GM10248 (cell line): ENCODE measurements around the gene CALML5.

Experiments
- CTCF ChIA-PET: fragments of 300-600 bp; sonication (Branson Sonifier 250); formaldehyde crosslinking; extraction: SDS; loops from one replicate; lab custom pipeline; 2021; ENCODE audit warnings: antibody characterized with exemption; lab: Yijun Ruan, JAX
- POLR2A ChIA-PET: fragments of 350-650 bp; sonication (Branson Sonifier 250); formaldehyde crosslinking; extraction: SDS; loops from one replicate; lab custom pipeline; 2020; ENCODE audit warnings: antibody characterized with exemption; lab: Yijun Ruan, JAX
- DNase-seq: peaks from one replicate; pipeline ENCODE4 v3.0.0; 2012; ENCODE audit errors: extremely low spot score
- TF ChIP-seq, protein P1 (sequence below): IDR thresholded peaks from 2 replicates; pipeline ENCODE4 v1.5.1; 2012; ENCODE audit warnings: mild to moderate bottlenecking, low read depth; ENCODE audit errors: extremely low read depth, missing control alignments, control extremely low read depth

The CALML5 gene

DNA sequence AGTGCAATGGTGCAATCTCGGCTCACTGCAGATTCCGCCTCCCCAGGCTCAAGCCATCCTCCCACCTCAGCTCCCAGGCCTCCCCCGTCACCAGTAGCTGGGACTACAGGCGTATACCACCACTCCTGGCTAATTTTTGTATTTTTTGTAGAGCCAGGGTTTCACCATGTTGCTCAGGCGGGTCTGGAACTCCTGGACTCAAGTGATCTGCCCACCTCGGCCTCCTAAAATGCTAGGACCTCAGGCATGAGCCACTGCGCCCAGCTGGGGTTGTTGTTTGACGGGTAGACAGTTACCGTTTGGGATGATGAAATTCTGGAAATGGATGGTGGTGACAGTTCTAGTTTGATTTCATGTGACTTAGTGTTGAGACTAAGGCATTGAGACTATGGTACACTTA lies 40.7 kb upstream of the CALML5 start:
- TF ChIP-seq, protein P1, sequence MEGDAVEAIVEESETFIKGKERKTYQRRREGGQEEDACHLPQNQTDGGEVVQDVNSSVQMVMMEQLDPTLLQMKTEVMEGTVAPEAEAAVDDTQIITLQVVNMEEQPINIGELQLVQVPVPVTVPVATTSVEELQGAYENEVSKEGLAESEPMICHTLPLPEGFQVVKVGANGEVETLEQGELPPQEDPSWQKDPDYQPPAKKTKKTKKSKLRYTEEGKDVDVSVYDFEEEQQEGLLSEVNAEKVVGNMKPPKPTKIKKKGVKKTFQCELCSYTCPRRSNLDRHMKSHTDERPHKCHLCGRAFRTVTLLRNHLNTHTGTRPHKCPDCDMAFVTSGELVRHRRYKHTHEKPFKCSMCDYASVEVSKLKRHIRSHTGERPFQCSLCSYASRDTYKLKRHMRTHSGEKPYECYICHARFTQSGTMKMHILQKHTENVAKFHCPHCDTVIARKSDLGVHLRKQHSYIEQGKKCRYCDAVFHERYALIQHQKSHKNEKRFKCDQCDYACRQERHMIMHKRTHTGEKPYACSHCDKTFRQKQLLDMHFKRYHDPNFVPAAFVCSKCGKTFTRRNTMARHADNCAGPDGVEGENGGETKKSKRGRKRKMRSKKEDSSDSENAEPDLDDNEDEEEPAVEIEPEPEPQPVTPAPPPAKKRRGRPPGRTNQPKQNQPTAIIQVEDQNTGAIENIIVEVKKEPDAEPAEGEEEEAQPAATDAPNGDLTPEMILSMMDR: no peak
- ChIA-PET CTCF (no interaction called here), POLR2A (no interaction called here)
- DNase-seq: no peak

DNA sequence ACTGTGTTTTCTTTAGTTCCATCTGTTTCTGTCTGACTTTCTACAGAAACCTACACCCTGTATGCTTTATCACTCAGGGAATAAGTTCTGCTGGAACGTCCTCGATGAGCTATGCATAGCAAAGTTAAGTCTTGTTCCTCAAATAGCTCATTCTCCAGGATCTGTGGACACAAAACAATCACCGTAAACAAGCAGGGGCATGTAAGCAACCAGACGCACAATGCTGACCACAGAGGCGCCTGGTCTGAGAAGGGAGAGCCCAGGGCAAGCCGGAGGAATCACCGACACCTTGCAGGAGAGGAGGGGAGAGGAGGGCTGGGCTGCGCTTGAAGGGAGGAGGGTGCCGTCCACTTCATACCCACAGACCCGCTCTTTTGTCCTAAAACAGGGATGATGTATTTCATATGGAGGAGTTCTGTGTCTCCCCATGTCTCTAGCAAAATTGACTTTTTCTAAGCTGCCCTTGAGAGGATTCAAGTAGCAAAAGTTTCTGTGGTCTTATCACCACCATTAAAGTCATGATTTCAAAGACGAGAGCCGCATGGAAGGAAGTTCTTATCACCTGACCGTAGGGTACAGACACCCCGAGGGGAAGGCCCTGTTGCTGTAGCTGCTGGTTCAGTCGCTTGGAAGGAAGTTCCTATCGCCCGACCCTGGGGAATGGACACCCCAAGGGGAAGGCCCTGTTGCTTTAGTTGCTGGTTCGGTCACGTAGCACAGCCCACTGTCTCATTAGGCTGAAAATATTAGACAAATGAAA lies 39.7 kb upstream of the CALML5 start:
- TF ChIP-seq, protein P1: no peak
- no peak for DNase-seq
- ChIA-PET CTCF (interaction anchor here (0.8 kb wide), 1 partner anchor 10 kb away, joined by 3 read pairs; no protein-coding TSS in a partner anchor), POLR2A (no interaction called here)

GRCh38 chr10:5538446-5538845 lies 39.1 kb upstream of the CALML5 start:
- ChIA-PET POLR2A (no interaction called here), CTCF (interaction anchor here (0.8 kb wide), 1 partner anchor 11 kb away, joined by 3 read pairs; no protein-coding TSS in a partner anchor)
- TF ChIP-seq, protein P1: no peak
- DNase-seq: no peak

DNA sequence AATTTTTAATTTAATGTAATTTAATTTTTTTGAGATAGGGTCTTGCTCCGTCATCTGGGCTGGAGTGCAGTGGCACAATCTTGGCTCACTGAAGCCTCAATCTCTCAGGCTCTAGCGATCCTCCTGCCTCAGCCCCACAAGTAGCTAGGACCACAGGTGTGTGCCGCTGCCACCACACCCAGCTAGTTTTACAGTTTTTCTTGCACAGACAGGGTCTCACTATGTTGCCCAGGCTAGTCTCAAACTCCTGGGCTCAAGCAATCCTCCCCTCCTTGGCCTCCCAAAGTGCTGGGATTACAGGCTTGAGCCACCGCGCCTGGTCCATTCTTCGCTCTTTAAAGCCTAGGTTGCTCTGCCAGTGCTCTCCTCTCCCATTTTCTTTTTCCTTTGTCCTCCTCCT lies 38.3 kb upstream of the CALML5 start:
- DNase-seq: no peak
- TF ChIP-seq, protein P1: no peak
- CTCF ChIA-PET: no interaction called here
- POLR2A ChIA-PET: no interaction called here

DNA sequence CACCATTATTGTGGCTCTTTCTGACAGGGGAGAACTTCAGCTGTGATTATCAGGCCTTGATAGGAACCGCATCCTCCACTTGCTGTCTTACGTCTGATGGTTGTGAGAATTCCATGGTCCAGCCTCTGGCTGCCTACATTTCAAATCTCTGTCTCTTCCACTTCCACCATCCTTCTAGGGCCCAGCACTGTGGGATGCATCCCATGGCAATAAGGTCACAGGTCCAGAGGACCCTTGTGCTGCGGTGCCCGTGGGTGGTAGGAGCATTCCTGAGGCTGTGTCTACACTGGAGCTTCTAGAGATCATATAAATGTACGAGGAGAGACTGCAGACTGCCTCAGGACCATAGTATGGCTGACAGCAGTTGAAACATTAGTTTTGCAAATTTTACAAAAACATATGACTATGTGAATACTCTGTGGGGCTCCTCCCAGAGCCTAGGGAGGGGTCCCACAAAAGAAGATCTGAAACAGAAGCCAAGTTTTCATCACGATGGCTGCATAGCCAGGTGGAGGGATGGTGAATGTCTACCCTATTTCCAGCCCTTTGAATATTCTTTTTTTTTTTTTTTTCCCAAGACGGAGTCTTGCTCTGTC lies 37.2 kb upstream of the CALML5 start:
- ChIA-PET CTCF (interaction anchor here (1.4 kb wide), 1 partner anchor 14 kb away, joined by 3 read pairs; no protein-coding TSS in a partner anchor), POLR2A (no interaction called here)
- DNase-seq: no peak
- TF ChIP-seq, protein P1: no peak

DNA sequence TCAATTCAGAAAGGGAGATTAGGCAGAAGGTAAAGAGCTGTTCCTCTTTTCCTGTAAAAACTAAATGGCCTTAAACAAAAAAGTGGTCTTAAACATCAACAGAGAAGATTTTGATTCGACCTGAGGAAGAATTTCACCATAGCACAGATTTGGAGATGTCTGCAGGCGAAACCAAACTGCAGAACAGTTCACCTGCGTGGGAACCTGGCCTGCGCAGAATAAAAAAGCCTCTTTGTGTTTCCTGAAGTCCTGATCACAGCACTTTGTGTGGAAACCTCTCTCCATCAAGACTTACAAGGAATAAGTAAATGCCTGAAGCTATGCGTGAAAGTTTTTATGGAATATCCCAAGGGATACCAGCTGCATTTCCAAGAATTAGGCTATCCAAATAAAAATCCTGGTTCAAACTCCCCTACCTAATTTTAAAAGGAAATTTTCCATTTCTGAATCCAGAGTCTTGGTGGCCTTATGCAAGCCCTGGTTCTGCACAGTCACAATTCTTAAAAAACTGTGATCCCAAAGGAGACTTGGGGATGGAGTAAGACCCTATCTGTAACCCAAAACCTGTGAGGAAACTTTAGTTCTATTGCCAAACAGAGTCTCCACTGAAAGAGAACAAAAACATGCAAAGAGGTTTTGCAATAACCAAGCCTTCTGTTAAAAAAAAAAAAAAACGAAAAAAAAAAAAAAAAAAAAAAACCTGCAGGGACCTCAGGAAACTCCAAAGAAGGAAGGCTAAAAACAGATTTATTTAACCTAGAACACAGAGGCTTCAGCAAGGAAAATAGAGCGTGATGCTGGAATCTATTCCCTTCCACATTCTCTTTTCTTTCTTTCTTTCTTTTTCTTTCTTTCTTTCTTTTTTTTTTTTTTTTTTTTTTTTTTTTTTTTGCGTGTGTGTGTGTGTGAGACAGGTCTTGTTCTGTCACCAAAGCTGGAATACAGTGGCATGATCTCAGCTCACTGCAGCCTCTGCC lies 35.8 kb upstream of the CALML5 start:
- TF ChIP-seq, protein P1: no peak
- POLR2A ChIA-PET: no interaction called here
- CTCF ChIA-PET: interaction anchor here (1.4 kb wide), 1 partner anchor 15 kb away, joined by 3 read pairs; no protein-coding TSS in a partner anchor
- DNase-seq: no peak
